Heart left ventricle (tissue), 13 donors: ENCODE data around the gene DOCK2.

ENCODE experiments used
- POLR2A ChIP-seq, 2 donors: fragments of 450-650 bp; IDR thresholded peaks; one replicate each; pipeline ENCODE4 v1.6.1; 2017; ENCODE audit warnings: antibody characterized with exemption in 2 of 2, mild to moderate bottlenecking in 2 of 2, moderate library complexity in 2 of 2
- TF ChIP-seq, protein P1 (sequence below), 12 donors: fragments of 200-600 bp; sonication (generic) in 4 of 12; IDR thresholded peaks; one replicate each; pipeline versions ENCODE4 v1.5.0 to v1.8.0; 2018 to 2022; ENCODE audit warnings: antibody characterized with exemption in 12 of 12, mild to moderate bottlenecking in 5 of 12
- donor health status: ischemic (EF 13 %, LVEDD 7.1; RV severe dilation, severe dysfunction).
- donor health status: DM: no; HTN: yes; CAD: no.
- donor health status: DM: no; HTN: no; CAD: no.
- donor health status: ischemic (EF 25% LVEDD 6.9; RV normal size, moderate dysfunction).
- donor health status: ischemic (EF 25% LVEDD 5.7; RV mildly dilated, moderate dysfunction).
- donor health status: ischemic (EF 35%, LVEDD 5.7; RV mildly dilated, moderate dysfunction).
- donor health status: nonischemic (EF 11% LVEDD 7.7; RV severe dilation, severe dysfunction).
- donor health status: DM: yes; HTN: yes; CAD: no.
- donor health status: PGD.
- donor health status: ischemic (EF 29% LVEDD 5.4; RV normal size, mild dysfunction).
- donor health status: nonischemic (EF 23%, LVEDD 6.1; RV moderate dilation, normal function).

GRCh38 chr5:169847519-169847918 is 210.4 kb downstream of the DOCK2 start:
- TF ChIP-seq, protein P1, sequence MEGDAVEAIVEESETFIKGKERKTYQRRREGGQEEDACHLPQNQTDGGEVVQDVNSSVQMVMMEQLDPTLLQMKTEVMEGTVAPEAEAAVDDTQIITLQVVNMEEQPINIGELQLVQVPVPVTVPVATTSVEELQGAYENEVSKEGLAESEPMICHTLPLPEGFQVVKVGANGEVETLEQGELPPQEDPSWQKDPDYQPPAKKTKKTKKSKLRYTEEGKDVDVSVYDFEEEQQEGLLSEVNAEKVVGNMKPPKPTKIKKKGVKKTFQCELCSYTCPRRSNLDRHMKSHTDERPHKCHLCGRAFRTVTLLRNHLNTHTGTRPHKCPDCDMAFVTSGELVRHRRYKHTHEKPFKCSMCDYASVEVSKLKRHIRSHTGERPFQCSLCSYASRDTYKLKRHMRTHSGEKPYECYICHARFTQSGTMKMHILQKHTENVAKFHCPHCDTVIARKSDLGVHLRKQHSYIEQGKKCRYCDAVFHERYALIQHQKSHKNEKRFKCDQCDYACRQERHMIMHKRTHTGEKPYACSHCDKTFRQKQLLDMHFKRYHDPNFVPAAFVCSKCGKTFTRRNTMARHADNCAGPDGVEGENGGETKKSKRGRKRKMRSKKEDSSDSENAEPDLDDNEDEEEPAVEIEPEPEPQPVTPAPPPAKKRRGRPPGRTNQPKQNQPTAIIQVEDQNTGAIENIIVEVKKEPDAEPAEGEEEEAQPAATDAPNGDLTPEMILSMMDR (IDR thresholded peaks at IDR 0.05): no peak
- no peak for TF ChIP-seq POLR2A (IDR thresholded peaks at IDR 0.05)
